HCT116 (cell line): ENCODE measurements around the gene CARNS1. TPM values are rescaled to one million over a fixed set of nuclear protein-coding genes. Genes with fewer than 3 reads are reported as not detected.

Experiments used
- CBX3 ChIP-seq: IDR thresholded peaks from 2 replicates; pipeline ENCODE4 v1.6.1; 2012; ENCODE audit warnings: low read depth
- EGR1 ChIP-seq: IDR thresholded peaks from 2 replicates; pipeline ENCODE4 v1.6.1; 2012; ENCODE audit warnings: low read depth
- EZH2 ChIP-seq: fragments of 200-600 bp; sonication (generic); IDR thresholded peaks from 2 replicates; pipeline ENCODE4 v1.6.1; 2017; ENCODE audit warnings: antibody characterized with exemption, mixed run types
- EZH2phosphoT487 ChIP-seq: fragments of 200-600 bp; IDR thresholded peaks from 2 replicates; pipeline ENCODE4 v1.6.1; 2018; ENCODE audit warnings: antibody characterized with exemption, borderline replicate concordance
- REST ChIP-seq: IDR thresholded peaks from 2 replicates; pipeline ENCODE4 v1.6.1; 2012; ENCODE audit warnings: low read depth
- SP1 ChIP-seq: IDR thresholded peaks from 2 replicates; pipeline ENCODE4 v1.6.1; 2012; ENCODE audit warnings: low read depth
- SRF ChIP-seq: IDR thresholded peaks from 2 replicates; pipeline ENCODE4 v1.6.1; 2012; ENCODE audit warnings: low read depth
- ZFX ChIP-seq: fragments of 450-650 bp; IDR thresholded peaks from 2 replicates; pipeline ENCODE4 v1.6.1; 2017
- total RNA-seq: library from RNA; stranded (reverse); gene quantifications from one replicate; pipeline ENCODE4 v1.2.1, GENCODE V29; 2021; ENCODE audit not compliant: unreplicated experiment
- TF ChIP-seq, protein P1 (sequence below), 3 experiments: fragments of 200-600 bp in 1 of 3; sonication (generic) in 1 of 3; IDR thresholded peaks in 2 of 3; conservative IDR thresholded peaks in 1 of 3; 2 replicates each; pipeline ENCODE4 v1.5.1; 2012 to 2017; ENCODE audit warnings: low read depth in 2 of 3, low read length in 2 of 3, antibody characterized with exemption in 1 of 3, borderline replicate concordance in 1 of 3, control low read depth in 1 of 3, mild to moderate bottlenecking in 1 of 3, mixed read lengths in 1 of 3, mixed run types in 1 of 3, moderate library complexity in 1 of 3; ENCODE audit not compliant: insufficient read depth in 1 of 3

Gene CARNS1
- total RNA-seq, 1 experiment from 2014 or later: 1.0 TPM

GRCh38 chr11:67374571-67375281 lies 40.8 kb upstream of the CARNS1 start (continued):
- TF ChIP-seq REST (no peak), SRF (no peak), CBX3 (no peak), SP1 (no peak), EGR1 (no peak), EZH2phosphoT487 (no peak), ZFX (no peak), EZH2 (no peak)
- TF ChIP-seq, protein P1, sequence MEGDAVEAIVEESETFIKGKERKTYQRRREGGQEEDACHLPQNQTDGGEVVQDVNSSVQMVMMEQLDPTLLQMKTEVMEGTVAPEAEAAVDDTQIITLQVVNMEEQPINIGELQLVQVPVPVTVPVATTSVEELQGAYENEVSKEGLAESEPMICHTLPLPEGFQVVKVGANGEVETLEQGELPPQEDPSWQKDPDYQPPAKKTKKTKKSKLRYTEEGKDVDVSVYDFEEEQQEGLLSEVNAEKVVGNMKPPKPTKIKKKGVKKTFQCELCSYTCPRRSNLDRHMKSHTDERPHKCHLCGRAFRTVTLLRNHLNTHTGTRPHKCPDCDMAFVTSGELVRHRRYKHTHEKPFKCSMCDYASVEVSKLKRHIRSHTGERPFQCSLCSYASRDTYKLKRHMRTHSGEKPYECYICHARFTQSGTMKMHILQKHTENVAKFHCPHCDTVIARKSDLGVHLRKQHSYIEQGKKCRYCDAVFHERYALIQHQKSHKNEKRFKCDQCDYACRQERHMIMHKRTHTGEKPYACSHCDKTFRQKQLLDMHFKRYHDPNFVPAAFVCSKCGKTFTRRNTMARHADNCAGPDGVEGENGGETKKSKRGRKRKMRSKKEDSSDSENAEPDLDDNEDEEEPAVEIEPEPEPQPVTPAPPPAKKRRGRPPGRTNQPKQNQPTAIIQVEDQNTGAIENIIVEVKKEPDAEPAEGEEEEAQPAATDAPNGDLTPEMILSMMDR (IDR thresholded peaks at IDR 0.05 in 2 of 3, conservative IDR thresholded peaks at IDR 0.05 in 1 of 3; ENCODE audit: borderline replicate concordance in 1 of 3, insufficient read depth in 1 of 3, low read depth in 2 of 3, low read length in 2 of 3): no peak
